ENCODE measurements around the gene PCSK6. TPM values are rescaled to one million over a fixed set of nuclear protein-coding genes. Genes with fewer than 3 reads are reported as not detected.
A peak's percentile ranks its signal among the peaks of the same experiment; 100 is the strongest.

PCSK6 gene
- total and polyA plus RNA-seq, 2 experiments from 2014 or later = 4.8 to 6.4 TPM

DNA sequence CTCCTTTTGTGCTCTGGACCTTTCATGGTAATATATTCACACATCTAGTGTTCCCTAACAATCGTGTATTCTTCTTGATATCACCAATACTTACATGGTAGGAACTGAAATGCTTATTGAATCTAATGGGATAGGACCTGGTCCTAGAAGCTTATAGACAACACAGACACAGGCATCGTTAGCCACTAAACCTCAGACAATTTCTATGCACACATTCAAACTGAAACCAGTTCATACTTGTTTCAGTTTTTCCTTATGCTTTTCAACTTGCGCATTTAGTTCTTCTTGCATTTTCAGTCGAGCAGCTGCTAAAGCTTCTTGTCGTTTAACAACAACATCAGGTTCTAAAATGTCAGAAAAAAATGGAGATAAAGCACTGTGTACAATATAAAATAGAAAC is 214.5 kb downstream of the PCSK6 start:
- Histone ChIP-seq H3K9me3 (ENCODE audit: low read depth) (no peaks in the 10 kb centered on the region), H3K4me1 (ENCODE audit: low read depth) (peaks cover 44% of the 10 kb centered on the region), H3K36me3 (peaks cover 36% of the 10 kb centered on the region), H3K4me3 (no peak overlapping the region), H3K27ac (no peak overlapping the region), H3K27me3 (no peaks in the 10 kb centered on the region)
- TF ChIP-seq, protein P1, sequence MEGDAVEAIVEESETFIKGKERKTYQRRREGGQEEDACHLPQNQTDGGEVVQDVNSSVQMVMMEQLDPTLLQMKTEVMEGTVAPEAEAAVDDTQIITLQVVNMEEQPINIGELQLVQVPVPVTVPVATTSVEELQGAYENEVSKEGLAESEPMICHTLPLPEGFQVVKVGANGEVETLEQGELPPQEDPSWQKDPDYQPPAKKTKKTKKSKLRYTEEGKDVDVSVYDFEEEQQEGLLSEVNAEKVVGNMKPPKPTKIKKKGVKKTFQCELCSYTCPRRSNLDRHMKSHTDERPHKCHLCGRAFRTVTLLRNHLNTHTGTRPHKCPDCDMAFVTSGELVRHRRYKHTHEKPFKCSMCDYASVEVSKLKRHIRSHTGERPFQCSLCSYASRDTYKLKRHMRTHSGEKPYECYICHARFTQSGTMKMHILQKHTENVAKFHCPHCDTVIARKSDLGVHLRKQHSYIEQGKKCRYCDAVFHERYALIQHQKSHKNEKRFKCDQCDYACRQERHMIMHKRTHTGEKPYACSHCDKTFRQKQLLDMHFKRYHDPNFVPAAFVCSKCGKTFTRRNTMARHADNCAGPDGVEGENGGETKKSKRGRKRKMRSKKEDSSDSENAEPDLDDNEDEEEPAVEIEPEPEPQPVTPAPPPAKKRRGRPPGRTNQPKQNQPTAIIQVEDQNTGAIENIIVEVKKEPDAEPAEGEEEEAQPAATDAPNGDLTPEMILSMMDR (IDR thresholded peaks at IDR 0.05; ENCODE audit: low read depth, low read length) = no peak
- no peak for DNase-seq (ENCODE audit: low read depth in 1 of 2, low spot score in 1 of 2)

DNA sequence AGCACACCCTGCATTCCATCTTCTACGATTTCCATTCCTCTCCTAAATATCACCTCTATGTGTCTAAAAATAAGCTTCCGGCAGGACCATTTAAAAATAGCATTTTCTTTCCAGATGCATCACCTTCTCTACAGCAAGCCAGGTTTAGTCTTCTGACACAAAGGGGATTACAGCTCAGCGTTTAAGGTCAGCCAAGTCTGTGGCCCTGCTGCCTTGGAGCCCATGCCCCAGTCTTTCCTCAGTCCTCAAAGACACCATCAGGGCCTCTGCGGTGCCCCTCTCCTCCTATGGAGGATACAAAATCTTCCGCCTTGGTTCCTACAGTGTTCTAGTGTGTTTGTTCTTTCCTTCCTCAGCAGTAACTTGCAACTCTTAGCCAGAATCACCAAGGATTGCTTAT is 216.0 kb downstream of the PCSK6 start:
- TF ChIP-seq, protein P1 (IDR thresholded peaks at IDR 0.05; ENCODE audit: low read depth, low read length) = no peak
- peak overlapping the region; percentile 64 for H3K27ac ChIP-seq
- peaks cover 36% of the 10 kb centered on the region for H3K36me3 ChIP-seq
- H3K4me3 ChIP-seq = no peak overlapping the region
- no peak for DNase-seq (ENCODE audit: low read depth in 1 of 2, low spot score in 1 of 2)
- peaks cover 46% of the 10 kb centered on the region for H3K4me1 ChIP-seq (ENCODE audit: low read depth)
- H3K9me3 ChIP-seq (ENCODE audit: low read depth) = no peaks in the 10 kb centered on the region
- no peaks in the 10 kb centered on the region for H3K27me3 ChIP-seq

DNA sequence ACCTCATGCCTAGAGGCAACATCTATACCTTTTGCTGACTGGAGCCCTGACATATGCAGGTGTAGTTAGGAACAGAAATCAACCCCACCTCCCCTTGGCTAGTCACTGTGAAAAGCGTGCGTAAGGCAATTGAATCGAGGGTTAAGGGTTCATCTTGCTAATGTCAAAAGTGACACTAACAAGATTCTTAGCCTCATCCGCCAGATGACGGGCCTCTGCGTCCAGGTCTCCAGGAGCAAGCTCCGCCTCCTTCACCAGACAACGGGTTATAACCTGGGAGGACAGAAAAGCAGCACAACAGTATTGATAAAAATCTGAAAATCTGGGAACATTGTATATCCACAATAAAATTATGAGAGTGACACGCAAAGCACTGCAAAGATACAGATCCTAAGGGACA is 216.9 kb downstream of the PCSK6 start:
- H3K36me3 ChIP-seq = peaks cover 36% of the 10 kb centered on the region
- H3K4me3 ChIP-seq = no peak overlapping the region
- H3K4me1 ChIP-seq (ENCODE audit: low read depth) = peaks cover 42% of the 10 kb centered on the region
- H3K27me3 ChIP-seq = no peaks in the 10 kb centered on the region
- TF ChIP-seq, protein P1 (IDR thresholded peaks at IDR 0.05; ENCODE audit: low read depth, low read length) = no peak
- no peak for DNase-seq (ENCODE audit: low read depth in 1 of 2, low spot score in 1 of 2)
- H3K27ac ChIP-seq = peak overlapping the region; percentile 64
- no peaks in the 10 kb centered on the region for H3K9me3 ChIP-seq (ENCODE audit: low read depth)

DNA sequence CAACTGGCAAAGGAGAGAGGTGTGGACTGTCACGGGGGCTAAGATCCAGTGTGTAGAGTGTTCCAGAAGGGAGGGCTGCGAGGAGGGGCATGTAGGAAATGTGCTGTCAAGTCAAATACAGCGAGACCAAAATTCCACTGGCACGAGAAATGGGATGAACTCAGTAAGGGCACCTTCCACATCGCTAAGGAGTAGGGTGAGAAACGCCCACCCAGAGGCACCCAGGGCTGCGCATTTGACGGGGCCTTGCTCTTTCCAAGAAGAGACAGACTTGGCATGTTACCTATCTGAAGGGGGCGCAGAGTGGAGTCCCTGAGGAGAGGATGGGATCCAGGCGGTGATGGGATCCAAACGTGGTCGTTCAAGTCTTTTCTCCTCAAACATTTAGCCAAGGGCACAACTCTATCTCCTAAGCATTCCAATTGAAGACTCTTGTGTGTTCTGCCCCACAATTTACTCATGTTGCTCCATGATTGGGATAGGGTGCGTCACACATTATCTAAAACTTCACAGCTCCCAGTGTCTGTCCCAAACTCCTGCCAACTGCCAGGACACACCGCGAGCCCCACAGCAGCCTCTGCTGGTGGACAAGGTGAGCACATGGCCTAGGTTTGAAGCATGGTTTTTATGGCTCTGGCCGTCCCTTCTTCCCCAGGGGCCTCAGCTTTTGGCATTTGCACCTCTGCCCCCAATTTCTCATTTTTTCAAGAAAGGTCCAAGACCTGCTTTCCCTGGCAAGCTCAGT is 219.9 kb downstream of the PCSK6 start:
- TF ChIP-seq, protein P1 (IDR thresholded peaks at IDR 0.05; ENCODE audit: low read depth, low read length) = peak; percentile 46
- H3K36me3 ChIP-seq = peaks cover 26% of the 10 kb centered on the region
- peaks cover 36% of the 10 kb centered on the region for H3K4me1 ChIP-seq (ENCODE audit: low read depth)
- H3K9me3 ChIP-seq (ENCODE audit: low read depth) = no peaks in the 10 kb centered on the region
- peak in 1 of 2 donors; percentile 51 for DNase-seq (ENCODE audit: low read depth in 1 of 2, low spot score in 1 of 2)
- no peak overlapping the region for H3K27ac ChIP-seq
- no peak overlapping the region for H3K4me3 ChIP-seq
- H3K27me3 ChIP-seq = no peaks in the 10 kb centered on the region

DNA sequence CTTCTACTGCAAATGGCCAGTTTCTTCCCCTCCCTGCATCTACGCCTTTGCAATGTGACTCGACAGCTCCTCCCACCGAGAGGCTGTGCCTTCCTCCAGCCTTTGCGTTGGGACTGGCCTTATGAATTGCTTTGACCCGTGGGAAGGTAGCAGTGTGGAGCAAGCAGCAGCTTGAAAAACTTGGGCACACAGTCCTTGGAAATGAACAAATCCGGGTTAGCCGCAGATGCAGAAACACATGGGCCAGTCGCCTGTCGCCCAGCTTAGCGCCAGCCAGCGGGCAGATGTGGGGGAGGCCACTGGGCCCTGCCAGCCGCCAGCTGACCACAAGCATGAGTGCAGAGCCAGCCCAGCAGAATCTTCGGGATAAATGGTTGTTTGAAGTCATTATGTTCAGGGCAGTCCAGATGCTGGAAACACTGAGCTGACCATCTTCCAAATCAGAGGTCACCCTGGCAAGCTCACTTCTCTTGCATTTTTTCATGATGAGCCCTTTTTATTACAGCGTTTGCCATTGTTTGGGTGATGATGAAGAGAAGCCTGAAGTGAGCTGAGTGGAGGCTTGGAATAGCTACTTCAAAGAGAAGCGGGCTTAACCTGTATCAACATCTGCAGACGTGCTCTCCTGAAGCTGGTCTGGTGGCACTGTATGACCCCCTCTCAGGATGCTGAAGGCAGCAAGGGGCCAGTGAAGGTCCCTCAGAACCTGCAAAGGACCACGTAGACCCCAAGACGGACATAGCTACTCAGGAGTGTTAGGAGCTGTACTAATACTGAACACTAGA is 222.0 kb downstream of the PCSK6 start:
- H3K27ac ChIP-seq = peak overlapping the region; percentile 21
- DNase-seq (ENCODE audit: low read depth in 1 of 2, low spot score in 1 of 2) = peak in 1 of 2 donors; percentile 74
- no peak overlapping the region for H3K4me3 ChIP-seq
- TF ChIP-seq, protein P1 (IDR thresholded peaks at IDR 0.05; ENCODE audit: low read depth, low read length) = no peak
- no peaks in the 10 kb centered on the region for H3K27me3 ChIP-seq
- H3K4me1 ChIP-seq (ENCODE audit: low read depth) = peaks cover 21% of the 10 kb centered on the region
- H3K36me3 ChIP-seq = peaks cover 6% of the 10 kb centered on the region
- no peaks in the 10 kb centered on the region for H3K9me3 ChIP-seq (ENCODE audit: low read depth)

Measured in cardiac muscle cell (in vitro differentiated cells and primary cell).